Testis (tissue), 3 donors: ENCODE measurements around the gene FAF1. TPM values are rescaled to one million over a fixed set of nuclear protein-coding genes. Genes with fewer than 3 reads are reported as not detected.
"Not testable (repeated sequence)": the region's sequence is repeated elsewhere in the genome, so short reads cannot be mapped to it uniquely, and the experiment has no call there.

Experiments used
- DNase-seq: peaks from one replicate; pipeline ENCODE4 v3.0.0-alpha.2; 2019
- H3K27ac ChIP-seq, 2 donors: fragments of 200-600 bp; sonication (generic); one replicate each; pipeline ENCODE4 v1.5.1; 2019
- H3K27me3 ChIP-seq: fragments of 200-600 bp; sonication (generic); one replicate; pipeline ENCODE4 v1.5.1; 2019
- H3K36me3 ChIP-seq: fragments of 200-600 bp; sonication (generic); one replicate; pipeline ENCODE4 v1.5.1; 2017; ENCODE audit warnings: low read depth; ENCODE audit errors: missing control alignments
- H3K4me1 ChIP-seq: fragments of 200-600 bp; sonication (generic); one replicate; pipeline ENCODE4 v1.5.1; 2019
- H3K4me3 ChIP-seq, 2 donors: fragments of 200-600 bp; sonication (generic); one replicate each; pipeline ENCODE4 v1.5.1; 2017 to 2019
- H3K9me3 ChIP-seq: fragments of 200-600 bp; sonication (generic); one replicate; pipeline ENCODE4 v1.5.1; 2017
- POLR2A ChIP-seq: fragments of 450-650 bp; IDR thresholded peaks from one replicate; pipeline ENCODE4 v1.6.1; 2017; ENCODE audit warnings: antibody characterized with exemption, mild to moderate bottlenecking, moderate library complexity
- WGBS, 2 donors: methylation state at CpG; one replicate each; pipeline ENCODE4 v1.1.5; 2018; 5-methylcytosine and 5-hydroxymethylcytosine counted together
- intact Hi-C: fragments of 100-400 bp; cut with DNase I; formaldehyde crosslinking; loops from one replicate; pipeline ENCODE4 v1.15.1; 2023; ENCODE audit warnings: low total_unique reads
- polyA plus RNA-seq: library from polyadenylated mRNA; stranded (reverse); fragments of 350-450 nt; fragmentation: Illumina TruSeq; extraction: RNeasy Lipid Tissue Mini Kit (QIAGEN cat#74804); gene quantifications from one replicate; pipeline ENCODE4 v1.2.3, GENCODE V29; 2014; ENCODE audit warnings: low read depth, low replicate concordance; ENCODE audit not compliant: insufficient read depth
- total RNA-seq, 2 donors: library from RNA; depleted of rRNA; stranded (reverse); fragments of >200 nt; gene quantifications; one replicate each; pipeline ENCODE4 v1.2.3, GENCODE V29; 2016
- TF ChIP-seq, protein P1 (sequence below), 3 experiments: fragments of 450-650 bp in 2 of 3; fragments of 200-600 bp in 1 of 3; sonication (generic) in 1 of 3; IDR thresholded peaks; one replicate each; pipeline ENCODE4 v1.5.1; 2016 to 2019; ENCODE audit warnings: antibody characterized with exemption in 3 of 3, mild to moderate bottlenecking in 2 of 3, moderate library complexity in 1 of 3

Gene FAF1
- total and polyA plus RNA-seq, 3 donors from 2014 or later = 46.5 to 236 (median 61.6) TPM

DNA sequence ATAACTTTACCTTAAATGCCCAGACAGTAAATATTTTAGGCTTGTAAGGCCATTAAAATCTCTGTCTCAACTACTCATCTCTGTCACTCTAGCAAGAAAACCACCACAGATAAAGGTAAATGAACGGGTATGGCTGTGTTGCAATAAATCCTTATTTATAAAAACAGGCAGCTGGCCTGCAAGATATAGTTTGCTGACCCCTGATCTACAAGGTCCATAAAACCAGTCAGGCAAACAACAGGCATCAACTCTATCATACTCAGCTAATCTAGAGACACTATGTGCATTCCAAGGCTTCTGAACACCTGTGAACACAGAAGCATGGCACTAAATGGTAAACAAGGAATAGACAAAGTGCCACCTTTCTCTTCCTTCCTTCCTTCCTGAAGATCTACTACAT is 9.7 kb downstream of the FAF1 start:
- H3K27me3 ChIP-seq = no peaks in the 10 kb centered on the region
- 85 to 100% methylated on average over 1 of the region's 1 CpG for WGBS, 2 donors
- no peak for DNase-seq
- TF ChIP-seq POLR2A = no peak
- TF ChIP-seq, protein P1, sequence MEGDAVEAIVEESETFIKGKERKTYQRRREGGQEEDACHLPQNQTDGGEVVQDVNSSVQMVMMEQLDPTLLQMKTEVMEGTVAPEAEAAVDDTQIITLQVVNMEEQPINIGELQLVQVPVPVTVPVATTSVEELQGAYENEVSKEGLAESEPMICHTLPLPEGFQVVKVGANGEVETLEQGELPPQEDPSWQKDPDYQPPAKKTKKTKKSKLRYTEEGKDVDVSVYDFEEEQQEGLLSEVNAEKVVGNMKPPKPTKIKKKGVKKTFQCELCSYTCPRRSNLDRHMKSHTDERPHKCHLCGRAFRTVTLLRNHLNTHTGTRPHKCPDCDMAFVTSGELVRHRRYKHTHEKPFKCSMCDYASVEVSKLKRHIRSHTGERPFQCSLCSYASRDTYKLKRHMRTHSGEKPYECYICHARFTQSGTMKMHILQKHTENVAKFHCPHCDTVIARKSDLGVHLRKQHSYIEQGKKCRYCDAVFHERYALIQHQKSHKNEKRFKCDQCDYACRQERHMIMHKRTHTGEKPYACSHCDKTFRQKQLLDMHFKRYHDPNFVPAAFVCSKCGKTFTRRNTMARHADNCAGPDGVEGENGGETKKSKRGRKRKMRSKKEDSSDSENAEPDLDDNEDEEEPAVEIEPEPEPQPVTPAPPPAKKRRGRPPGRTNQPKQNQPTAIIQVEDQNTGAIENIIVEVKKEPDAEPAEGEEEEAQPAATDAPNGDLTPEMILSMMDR (IDR thresholded peaks at IDR 0.05) = no peak
- no peaks in the 10 kb centered on the region for H3K36me3 ChIP-seq
- H3K4me3 ChIP-seq = no peak overlapping the region
- H3K9me3 ChIP-seq = no peaks in the 10 kb centered on the region
- intact Hi-C loops = no loop called here
- H3K4me1 ChIP-seq = no peaks in the 10 kb centered on the region
- H3K27ac ChIP-seq = no peak overlapping the region

- H3K27ac ChIP-seq = no peak overlapping the region
- WGBS, 2 donors = 92 to 95% methylated on average over 9 of the region's 9 CpGs
- H3K4me1 ChIP-seq = no peaks in the 10 kb centered on the region
- no peak for DNase-seq
- H3K4me3 ChIP-seq = no peak overlapping the region
- intact Hi-C loops = no loop called here
- no peaks in the 10 kb centered on the region for H3K36me3 ChIP-seq
- H3K9me3 ChIP-seq = no peaks in the 10 kb centered on the region
- TF ChIP-seq, protein P1 (IDR thresholded peaks at IDR 0.05) = no peak
- no peak for TF ChIP-seq POLR2A
- H3K27me3 ChIP-seq = no peaks in the 10 kb centered on the region
These were observed 10.6 kb downstream of the FAF1 start for GRCh38 chr1:50949286-50949982.

DNA sequence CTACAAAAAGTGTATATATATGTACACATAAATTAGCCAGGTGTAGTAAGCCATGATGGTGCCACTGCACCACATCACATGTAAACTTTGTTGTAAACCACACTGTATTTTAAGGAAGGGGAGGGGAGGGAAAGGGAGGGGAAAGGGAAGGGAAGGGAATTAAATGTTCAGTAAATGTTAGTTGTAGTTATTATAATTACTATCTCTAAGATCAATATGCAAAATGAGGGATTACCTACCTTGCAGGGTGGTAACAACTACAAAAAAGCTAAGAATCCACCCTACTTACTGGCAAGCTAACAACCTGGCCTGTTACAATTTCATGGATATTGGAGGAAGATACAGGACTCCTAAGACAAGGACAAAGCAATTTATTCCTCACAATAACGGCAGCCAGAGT is 17.7 kb downstream of the FAF1 start:
- intact Hi-C loops = no loop called here
- no peaks in the 10 kb centered on the region for H3K36me3 ChIP-seq
- no peak overlapping the region for H3K4me3 ChIP-seq
- H3K27ac ChIP-seq = no peak overlapping the region
- TF ChIP-seq, protein P1 (IDR thresholded peaks at IDR 0.05) = no peak
- TF ChIP-seq POLR2A = no peak
- DNase-seq = no peak
- no peaks in the 10 kb centered on the region for H3K9me3 ChIP-seq
- WGBS, 2 donors = 84 to 87% methylated on average over 1 of the region's 1 CpG
- H3K4me1 ChIP-seq = no peaks in the 10 kb centered on the region
- no peaks in the 10 kb centered on the region for H3K27me3 ChIP-seq

- H3K36me3 ChIP-seq = no peaks in the 10 kb centered on the region
- 81 to 86% methylated on average over 3 of the region's 3 CpGs for WGBS, 2 donors
- no peaks in the 10 kb centered on the region for H3K9me3 ChIP-seq
- H3K4me1 ChIP-seq = no peaks in the 10 kb centered on the region
- TF ChIP-seq, protein P1 (IDR thresholded peaks at IDR 0.05) = no peak
- TF ChIP-seq POLR2A = no peak
- H3K27me3 ChIP-seq = no peaks in the 10 kb centered on the region
- no peak for DNase-seq
- no peak overlapping the region for H3K27ac ChIP-seq
- H3K4me3 ChIP-seq = no peak overlapping the region
- intact Hi-C loops = no loop called here
These were observed 19.8 kb downstream of the FAF1 start for GRCh38 chr1:50940291-50940690.

- Histone ChIP-seq H3K4me3 (no peak overlapping the region), H3K36me3 (no peaks in the 10 kb centered on the region), H3K9me3 (no peaks in the 10 kb centered on the region), H3K27ac (no peak overlapping the region), H3K4me1 (no peaks in the 10 kb centered on the region), H3K27me3 (no peaks in the 10 kb centered on the region)
- 82 to 91% methylated on average over 2 of the region's 2 CpGs for WGBS, 2 donors
- TF ChIP-seq POLR2A = no peak
- TF ChIP-seq, protein P1 (IDR thresholded peaks at IDR 0.05) = no peak
- intact Hi-C loops = loop anchor here (10.0 kb wide), 1 partner anchor 162 kb away; no protein-coding TSS in a partner anchor
- no peak for DNase-seq
These were observed 23.7 kb downstream of the FAF1 start for GRCh38 chr1:50936321-50936720.

DNA sequence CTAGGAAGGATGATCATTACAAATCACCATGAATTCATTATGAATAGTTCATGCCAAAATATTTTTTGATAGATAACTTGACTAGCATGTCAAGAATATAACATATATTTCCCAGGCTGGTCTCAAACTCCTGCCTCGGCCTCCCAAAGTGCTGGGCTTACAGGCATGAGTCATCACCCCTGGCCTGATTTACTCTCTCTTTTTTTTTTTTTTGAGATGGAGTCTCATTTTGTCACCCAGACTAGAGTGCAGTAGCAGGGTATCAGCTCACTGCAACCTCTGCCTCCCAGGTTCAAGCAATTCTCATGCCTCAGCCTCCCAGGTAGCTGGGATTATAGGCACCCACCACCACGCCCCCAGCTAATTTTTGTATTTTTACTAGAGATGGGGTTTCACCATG is 24.8 kb downstream of the FAF1 start:
- 90% methylated on average over 2 of the region's 2 CpGs for WGBS, 2 donors
- intact Hi-C loops = loop anchor here (10.0 kb wide), 1 partner anchor 160 kb away; no protein-coding TSS in a partner anchor
- H3K4me1 ChIP-seq, H3K27me3 ChIP-seq, H3K36me3 ChIP-seq, DNase-seq, H3K4me3 ChIP-seq, H3K9me3 ChIP-seq, H3K27ac ChIP-seq: not testable (repeated sequence)
